ENCODE data around the gene ANKS1B. TPM values are rescaled to one million over a fixed set of nuclear protein-coding genes. Genes with fewer than 3 reads are reported as not detected.

Gene ANKS1B
- polyA plus RNA-seq, 4 donors: 3.6 to 4.8 (median 4.0) TPM

GRCh38 chr12:98812225-98812624 is 1172.5 kb downstream of the ANKS1B start:
- no peak for DNase-seq (ENCODE audit: low read depth in 4 of 4, low spot score in 2 of 4)

- no peak for DNase-seq (ENCODE audit: low read depth in 4 of 4, low spot score in 2 of 4)
Measured at GRCh38 chr12:98808243-98808875, 1176.4 kb downstream of the ANKS1B start.

- DNase-seq (ENCODE audit: low read depth in 4 of 4, low spot score in 2 of 4): no peak
Measured at GRCh38 chr12:98807187-98807586, 1177.5 kb downstream of the ANKS1B start.

GRCh38 chr12:98803468-98804209 is 1181.1 kb downstream of the ANKS1B start:
- DNase-seq (ENCODE audit: low read depth in 4 of 4, low spot score in 2 of 4): no peak

GRCh38 chr12:98799822-98800221 is 1184.9 kb downstream of the ANKS1B start:
- DNase-seq (ENCODE audit: low read depth in 4 of 4, low spot score in 2 of 4): no peak

- no peak for DNase-seq (ENCODE audit: low read depth in 4 of 4, low spot score in 2 of 4)
Measured at GRCh38 chr12:98799146-98799810, 1185.5 kb downstream of the ANKS1B start.

GRCh38 chr12:98797200-98797599 is 1187.5 kb downstream of the ANKS1B start:
- DNase-seq (ENCODE audit: low read depth in 4 of 4, low spot score in 2 of 4): no peak

GRCh38 chr12:98796745-98797144 is 1188.0 kb downstream of the ANKS1B start:
- no peak for DNase-seq (ENCODE audit: low read depth in 4 of 4, low spot score in 2 of 4)

- no peak for DNase-seq (ENCODE audit: low read depth in 4 of 4, low spot score in 2 of 4)
Measured at GRCh38 chr12:98793121-98793520, 1191.6 kb downstream of the ANKS1B start.

- no peak for DNase-seq (ENCODE audit: low read depth in 4 of 4, low spot score in 2 of 4)
Measured at GRCh38 chr12:98791406-98791805, 1193.3 kb downstream of the ANKS1B start.

GRCh38 chr12:98788396-98788795 is 1196.3 kb downstream of the ANKS1B start:
- DNase-seq (ENCODE audit: low read depth in 4 of 4, low spot score in 2 of 4): no peak

GRCh38 chr12:98786653-98787052 is 1198.1 kb downstream of the ANKS1B start:
- DNase-seq (ENCODE audit: low read depth in 4 of 4, low spot score in 2 of 4): no peak

GRCh38 chr12:98783420-98783819 is 1201.3 kb downstream of the ANKS1B start:
- no peak for DNase-seq (ENCODE audit: low read depth in 4 of 4, low spot score in 2 of 4)

GRCh38 chr12:98780261-98780660 is 1204.5 kb downstream of the ANKS1B start:
- DNase-seq (ENCODE audit: low read depth in 4 of 4, low spot score in 2 of 4): no peak

GRCh38 chr12:98772818-98773217 is 1211.9 kb downstream of the ANKS1B start:
- DNase-seq (ENCODE audit: low read depth in 4 of 4, low spot score in 2 of 4): no peak

GRCh38 chr12:98771811-98772752 is 1212.7 kb downstream of the ANKS1B start:
- DNase-seq (ENCODE audit: low read depth in 4 of 4, low spot score in 2 of 4): no peak

GRCh38 chr12:98770230-98770629 is 1214.5 kb downstream of the ANKS1B start:
- DNase-seq (ENCODE audit: low read depth in 4 of 4, low spot score in 2 of 4): no peak

GRCh38 chr12:98769068-98769467 is 1215.7 kb downstream of the ANKS1B start:
- no peak for DNase-seq (ENCODE audit: low read depth in 4 of 4, low spot score in 2 of 4)

GRCh38 chr12:98767248-98767647 is 1217.5 kb downstream of the ANKS1B start:
- DNase-seq (ENCODE audit: low read depth in 4 of 4, low spot score in 2 of 4): no peak

GRCh38 chr12:98763656-98764055 is 1221.1 kb downstream of the ANKS1B start:
- no peak for DNase-seq (ENCODE audit: low read depth in 4 of 4, low spot score in 2 of 4)

GRCh38 chr12:98758331-98758730 is 1226.4 kb downstream of the ANKS1B start:
- DNase-seq (ENCODE audit: low read depth in 4 of 4, low spot score in 2 of 4): no peak

Data from left renal cortex interstitium (tissue), 4 donors.